ENCODE measurements around the gene PDE4D.

DNA sequence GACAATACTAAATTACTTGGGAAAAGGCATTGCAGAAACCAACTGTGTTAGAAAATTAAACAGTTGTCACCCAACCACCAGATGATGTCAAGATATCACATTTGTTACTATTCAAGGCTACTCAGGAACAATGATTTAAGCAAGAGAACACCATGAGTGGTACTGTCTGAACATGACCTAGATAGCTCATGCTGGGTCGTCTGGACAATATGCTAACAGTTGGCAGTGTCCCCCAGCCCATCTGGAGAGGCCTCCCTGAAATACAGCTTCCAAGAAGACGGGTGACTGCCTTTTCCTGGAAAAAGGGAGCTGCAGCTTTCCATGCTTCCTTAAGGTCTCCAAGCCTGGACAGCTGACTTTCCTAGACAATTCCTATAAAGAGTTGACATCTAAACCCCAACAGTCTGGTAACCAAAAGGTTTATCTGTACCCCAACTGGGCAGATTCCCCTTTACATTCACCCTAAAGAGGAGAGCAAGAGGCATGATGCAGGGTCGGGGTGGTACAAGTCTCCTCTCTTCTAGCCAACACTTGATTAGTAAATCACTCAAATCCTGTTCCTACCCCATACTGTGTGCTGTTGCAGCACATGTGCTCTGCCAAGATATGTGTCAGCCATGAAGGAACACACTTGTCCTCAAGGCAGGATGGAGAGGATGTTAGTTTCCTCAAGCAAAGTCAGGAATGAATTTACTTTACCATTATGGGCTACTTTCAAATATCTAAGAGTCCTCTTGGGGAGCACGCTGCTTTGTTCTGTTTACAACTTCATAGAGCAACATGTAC lies 433.0 kb downstream of the PDE4D start:
- TF ChIP-seq ARNTL (CRISPR knock-in tag; IDR thresholded peaks at IDR 0.05; ENCODE audit: borderline replicate concordance, low read depth) = no peak
- TF ChIP-seq, protein P1, sequence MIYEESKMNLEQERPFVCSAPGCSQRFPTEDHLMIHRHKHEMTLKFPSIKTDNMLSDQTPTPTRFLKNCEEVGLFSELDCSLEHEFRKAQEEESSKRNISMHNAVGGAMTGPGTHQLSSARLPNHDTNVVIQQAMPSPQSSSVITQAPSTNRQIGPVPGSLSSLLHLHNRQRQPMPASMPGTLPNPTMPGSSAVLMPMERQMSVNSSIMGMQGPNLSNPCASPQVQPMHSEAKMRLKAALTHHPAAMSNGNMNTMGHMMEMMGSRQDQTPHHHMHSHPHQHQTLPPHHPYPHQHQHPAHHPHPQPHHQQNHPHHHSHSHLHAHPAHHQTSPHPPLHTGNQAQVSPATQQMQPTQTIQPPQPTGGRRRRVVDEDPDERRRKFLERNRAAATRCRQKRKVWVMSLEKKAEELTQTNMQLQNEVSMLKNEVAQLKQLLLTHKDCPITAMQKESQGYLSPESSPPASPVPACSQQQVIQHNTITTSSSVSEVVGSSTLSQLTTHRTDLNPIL (CRISPR knock-in tag; IDR thresholded peaks at IDR 0.05; ENCODE audit: low read depth) = no peak
- TF ChIP-seq ZFP30 (CRISPR knock-in tag; IDR thresholded peaks at IDR 0.05) = no peak
- TF ChIP-seq RARB (CRISPR knock-in tag; IDR thresholded peaks at IDR 0.05) = no peak
- TF ChIP-seq ZNF70 (CRISPR knock-in tag; IDR thresholded peaks at IDR 0.05) = no peak
- no peak for TF ChIP-seq ISL1 (CRISPR knock-in tag; IDR thresholded peaks at IDR 0.05)
- TF ChIP-seq, protein P2, sequence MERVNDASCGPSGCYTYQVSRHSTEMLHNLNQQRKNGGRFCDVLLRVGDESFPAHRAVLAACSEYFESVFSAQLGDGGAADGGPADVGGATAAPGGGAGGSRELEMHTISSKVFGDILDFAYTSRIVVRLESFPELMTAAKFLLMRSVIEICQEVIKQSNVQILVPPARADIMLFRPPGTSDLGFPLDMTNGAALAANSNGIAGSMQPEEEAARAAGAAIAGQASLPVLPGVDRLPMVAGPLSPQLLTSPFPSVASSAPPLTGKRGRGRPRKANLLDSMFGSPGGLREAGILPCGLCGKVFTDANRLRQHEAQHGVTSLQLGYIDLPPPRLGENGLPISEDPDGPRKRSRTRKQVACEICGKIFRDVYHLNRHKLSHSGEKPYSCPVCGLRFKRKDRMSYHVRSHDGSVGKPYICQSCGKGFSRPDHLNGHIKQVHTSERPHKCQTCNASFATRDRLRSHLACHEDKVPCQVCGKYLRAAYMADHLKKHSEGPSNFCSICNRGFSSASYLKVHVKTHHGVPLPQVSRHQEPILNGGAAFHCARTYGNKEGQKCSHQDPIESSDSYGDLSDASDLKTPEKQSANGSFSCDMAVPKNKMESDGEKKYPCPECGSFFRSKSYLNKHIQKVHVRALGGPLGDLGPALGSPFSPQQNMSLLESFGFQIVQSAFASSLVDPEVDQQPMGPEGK (CRISPR knock-in tag; IDR thresholded peaks at IDR 0.05; ENCODE audit: borderline replicate concordance) = no peak
- no peak for TF ChIP-seq CSRNP3 (CRISPR knock-in tag; IDR thresholded peaks at IDR 0.05)
- TF ChIP-seq ESRRG (CRISPR knock-in tag; IDR thresholded peaks at IDR 0.05) = no peak
- TF ChIP-seq ZC3H10 (CRISPR knock-in tag; IDR thresholded peaks at IDR 0.05) = no peak

Data from SK-N-SH treated with all-trans-retinoic acid at 6 μM for 48 hours (cell line).